IMR-90 (cell line): ENCODE results near the gene NPEPPS. TPM values are rescaled to one million over a fixed set of nuclear protein-coding genes. Genes with fewer than 3 reads are reported as not detected.
"Not testable (repeated sequence)": the region's sequence is repeated elsewhere in the genome, so short reads cannot be mapped to it uniquely, and the experiment has no call there.

Experiments used
- ATAC-seq: fragments of 200-7000 bp; cut with Tn5 transposase; 2 replicates; pipeline ENCODE4 v1.9.1; 2020; ENCODE audit warnings: low read depth, mild to moderate bottlenecking, moderate library complexity
- BruUV-seq: library from RNA; stranded (reverse); fragments of 400-500 nt; replicated peaks from 2 replicates; lab custom pipeline; 2021; lab: Mats Ljungman, UMichigan
- CTCF ChIA-PET: fragments of 300-600 bp; formaldehyde crosslinking; extraction: SDS; loops from one replicate; lab custom pipeline; 2021; ENCODE audit warnings: antibody characterized with exemption; lab: Yijun Ruan, JAX
- POLR2A ChIA-PET: fragments of 300-600 bp; sonication (Branson Sonifier 250); formaldehyde crosslinking; loops from one replicate; lab custom pipeline; 2022; ENCODE audit warnings: antibody characterized with exemption; ENCODE audit not compliant: unreplicated experiment; lab: Charles Lee
- DNase-seq: peaks from one replicate; pipeline ENCODE4 v3.0.0; 2013
- H2AFZ ChIP-seq: replicated peaks from 2 replicates; pipeline ENCODE3; 2013; ENCODE audit warnings: low read length, mild to moderate bottlenecking; ENCODE audit not compliant: poor library complexity
- H2AK5ac ChIP-seq: 2 replicates; pipeline ENCODE4 v1.6.1; 2013; ENCODE audit warnings: low read depth, low read length, inconsistent platforms
- H2AK9ac ChIP-seq: replicated peaks from 2 replicates; pipeline ENCODE3; 2013; ENCODE audit warnings: mild to moderate bottlenecking, low read depth, low read length, moderate library complexity; ENCODE audit not compliant: poor library complexity
- H2BK120ac ChIP-seq: 2 replicates; pipeline ENCODE4 v1.6.1; 2013; ENCODE audit warnings: low read depth, low read length, inconsistent platforms
- H2BK15ac ChIP-seq: 3 replicates; pipeline ENCODE4 v1.6.1; 2013; ENCODE audit warnings: low read depth, low read length, inconsistent platforms
- H2BK20ac ChIP-seq: 2 replicates; pipeline ENCODE4 v1.6.1; 2013; ENCODE audit warnings: low read depth, mild to moderate bottlenecking, inconsistent platforms, low read length, moderate library complexity
- H2BK5ac ChIP-seq: 2 replicates; pipeline ENCODE4 v1.6.1; 2013; ENCODE audit warnings: mild to moderate bottlenecking, low read depth, low read length, inconsistent platforms; ENCODE audit not compliant: poor library complexity, severe bottlenecking
- H3K14ac ChIP-seq: replicated peaks from 2 replicates; pipeline ENCODE4 v1.6.1; 2013; ENCODE audit warnings: low read depth, low read length, inconsistent platforms
- H3K18ac ChIP-seq: 2 replicates; pipeline ENCODE4 v1.6.1; 2013; ENCODE audit warnings: low read depth, low read length, control low read depth
- H3K23ac ChIP-seq: 2 replicates; pipeline ENCODE4 v1.6.1; 2013; ENCODE audit warnings: low read depth, low read length, inconsistent platforms
- H3K27ac ChIP-seq: 2 replicates; pipeline ENCODE4 v1.5.1; 2013; ENCODE audit warnings: mild to moderate bottlenecking, control low read depth, low read length; ENCODE audit not compliant: insufficient read depth
- H3K27me3 ChIP-seq: 2 replicates; pipeline ENCODE4 v1.6.1; 2013; ENCODE audit warnings: low read length; ENCODE audit not compliant: control insufficient read depth, insufficient read depth
- H3K36me3 ChIP-seq: 2 replicates; pipeline ENCODE4 v1.6.1; 2013; ENCODE audit warnings: low read length, mixed read lengths; ENCODE audit not compliant: control insufficient read depth, insufficient read depth
- H3K4ac ChIP-seq: 2 replicates; pipeline ENCODE4 v1.6.1; 2013; ENCODE audit warnings: low read depth, low read length, inconsistent platforms
- H3K4me1 ChIP-seq: 2 replicates; pipeline ENCODE4 v1.6.1; 2013; ENCODE audit warnings: low read length, mixed read lengths; ENCODE audit not compliant: control insufficient read depth, insufficient read depth
- H3K4me2 ChIP-seq: 2 replicates; pipeline ENCODE4 v1.6.1; 2013; ENCODE audit warnings: low read depth, mild to moderate bottlenecking, control low read depth, low read length, moderate library complexity
- H3K4me3 ChIP-seq: 2 replicates; pipeline ENCODE4 v1.5.1; 2013; ENCODE audit warnings: low read depth, mild to moderate bottlenecking, control low read depth, low read length, moderate library complexity; ENCODE audit not compliant: insufficient read depth
- H3K56ac ChIP-seq: 2 replicates; pipeline ENCODE4 v1.6.1; 2013; ENCODE audit warnings: low read length, inconsistent platforms; ENCODE audit not compliant: insufficient read depth; ENCODE audit errors: extremely low read depth
- H3K79me1 ChIP-seq, 2 experiments: 2 replicates each; pipeline ENCODE4 v1.6.1; 2013; ENCODE audit warnings: low read length in 2 of 2, inconsistent platforms in 1 of 2, low read depth in 1 of 2
- H3K9ac ChIP-seq: 2 replicates; pipeline ENCODE4 v1.6.1; 2013; ENCODE audit warnings: low read depth, low read length, control low read depth
- H3K9me1 ChIP-seq: 2 replicates; pipeline ENCODE4 v1.6.1; 2013; ENCODE audit warnings: low read length, inconsistent platforms; ENCODE audit not compliant: insufficient read depth
- H3K9me3 ChIP-seq: 2 replicates; pipeline ENCODE4 v1.6.1; 2013; ENCODE audit warnings: low read length; ENCODE audit not compliant: control insufficient read depth, insufficient read depth
- H4K20me1 ChIP-seq: 2 replicates; pipeline ENCODE4 v1.6.1; 2013; ENCODE audit warnings: low read length, inconsistent platforms; ENCODE audit not compliant: insufficient read depth
- H4K5ac ChIP-seq: 2 replicates; pipeline ENCODE4 v1.6.1; 2013; ENCODE audit warnings: mild to moderate bottlenecking, low read depth, low read length, control low read depth
- H4K8ac ChIP-seq, 2 experiments: 2 replicates each; pipeline ENCODE4 v1.6.1; 2013; ENCODE audit warnings: low read depth in 2 of 2, low read length in 2 of 2, control low read depth in 1 of 2, inconsistent platforms in 1 of 2
- H4K91ac ChIP-seq: 2 replicates; pipeline ENCODE4 v1.6.1; 2013; ENCODE audit warnings: low read depth, low read length, inconsistent platforms; ENCODE audit not compliant: insufficient read depth
- WGBS, 2 experiments: methylation state at CpG; one replicate each; pipeline versions ENCODE4 v1.1.5 to v1.1.7; 2013; ENCODE audit warnings: missing lambda C conversion rate in 2 of 2; ENCODE audit not compliant: insufficient read length in 1 of 2; ENCODE audit errors: extremely low coverage in 2 of 2; 5-methylcytosine and 5-hydroxymethylcytosine counted together
- dilution Hi-C: fragments of 300-500 bp; cut with HindIII; formaldehyde crosslinking; loops from one replicate; pipeline ENCODE4 v1.14.3; 2018; ENCODE audit warnings: low sequenced_read_pairs; ENCODE audit not compliant: unreplicated experiment
- in situ Hi-C: fragments of 300-500 bp; cut with MboI; formaldehyde crosslinking; loops from 3 replicates; pipeline ENCODE4 v1.14.3; 2019; ENCODE audit warnings: low sequenced_read_pairs, inconsistent platforms, mixed read lengths
- intact Hi-C: fragments of 100-400 bp; cut with micrococcal nuclease; formaldehyde crosslinking; loops from 2 replicates; pipeline ENCODE4 v1.10.0; 2022
- polyA plus RNA-seq, 3 experiments: library from polyadenylated mRNA; depleted of rRNA; stranded (reverse); fragments of >200 nt; gene quantifications; 2 replicates each; pipeline ENCODE4 v1.2.3, GENCODE V29; 2012; ENCODE audit warnings: low replicate concordance in 1 of 3
- total RNA-seq: library from RNA; depleted of rRNA; stranded (reverse); fragments of >200 nt; gene quantifications from 2 replicates; pipeline ENCODE4 v1.2.3, GENCODE V29; 2012

Gene NPEPPS
- total and polyA plus RNA-seq, 2 of the 4 experiments (the other 2 are of a cell fraction), result 54.1 to 64.6 TPM

DNA sequence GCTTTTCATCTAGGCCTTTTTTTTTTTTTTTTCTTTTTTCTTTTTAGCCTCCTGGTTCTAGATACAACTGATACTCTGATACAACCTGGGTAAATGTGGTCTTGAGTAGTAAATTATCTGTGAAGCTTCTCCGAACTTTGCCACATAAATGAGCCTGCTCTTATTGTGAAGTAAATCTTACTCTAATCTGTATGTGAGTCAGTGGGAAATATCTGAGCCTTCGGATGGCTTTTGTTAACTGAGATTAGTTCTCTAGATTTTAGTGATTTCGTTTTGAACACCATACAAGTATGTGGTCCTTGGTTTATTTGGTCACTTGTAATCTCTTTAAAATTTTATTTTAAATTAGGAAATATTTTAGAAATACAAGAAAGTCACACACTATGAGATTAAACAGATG, 8.2 kb downstream of the NPEPPS start:
- in situ Hi-C loops, result not testable (repeated sequence)

DNA sequence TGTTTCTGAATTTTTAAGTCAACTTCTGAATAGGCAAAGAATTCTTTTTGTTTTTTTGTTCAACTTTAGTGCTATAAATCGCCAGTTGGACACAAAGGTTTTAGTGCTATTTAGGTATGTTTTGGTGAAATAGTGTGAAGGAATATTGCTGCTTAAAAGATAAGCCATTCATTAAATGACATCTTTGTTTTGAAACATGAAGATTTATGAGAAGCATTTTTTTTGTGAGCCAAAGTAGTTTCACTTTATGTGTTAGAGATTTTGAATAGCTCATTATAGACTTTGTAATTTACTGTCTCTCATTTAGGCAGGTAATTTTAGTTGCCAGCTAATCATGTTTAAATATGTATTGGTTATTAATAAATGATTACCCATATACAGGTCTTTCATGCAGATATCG, 10.8 kb downstream of the NPEPPS start:
- H4K5ac ChIP-seq, H2BK20ac ChIP-seq, H4K91ac ChIP-seq, H2BK5ac ChIP-seq, in situ Hi-C loops, H3K9me3 ChIP-seq, H3K23ac ChIP-seq, H2AFZ ChIP-seq, H3K14ac ChIP-seq, POLR2A ChIA-PET, DNase-seq, H4K8ac ChIP-seq, H3K4ac ChIP-seq, H2BK15ac ChIP-seq, H3K56ac ChIP-seq, H3K4me1 ChIP-seq, CTCF ChIA-PET, H3K36me3 ChIP-seq, H3K27me3 ChIP-seq, H2BK120ac ChIP-seq, ATAC-seq, H3K4me3 ChIP-seq, H3K4me2 ChIP-seq, H3K9ac ChIP-seq, H2AK5ac ChIP-seq, H3K18ac ChIP-seq, intact Hi-C loops, H3K27ac ChIP-seq, H2AK9ac ChIP-seq, dilution Hi-C loops, H3K9me1 ChIP-seq, BruUV-seq: not testable (repeated sequence)
- Histone ChIP-seq H3K79me1 (peaks cover 5 to 14% of the 10 kb centered on the region in 2 experiments; a peak in 2 of 4 replicates), H4K20me1 (peaks cover 15% of the 10 kb centered on the region)
- WGBS, 2 experiments, result no CpG with 5 or more reads among the region's 2 CpGs

More for the DNA sequence above, 8.2 kb downstream of the NPEPPS start:
- CTCF ChIA-PET, H2BK5ac ChIP-seq, H3K4me1 ChIP-seq, H3K56ac ChIP-seq, H3K9ac ChIP-seq, DNase-seq, H3K9me3 ChIP-seq, H4K91ac ChIP-seq, H3K4me3 ChIP-seq, H4K8ac ChIP-seq, H2AFZ ChIP-seq, H3K4me2 ChIP-seq, H3K27me3 ChIP-seq, H2AK5ac ChIP-seq, H3K23ac ChIP-seq, dilution Hi-C loops, H3K4ac ChIP-seq, H2AK9ac ChIP-seq, H3K14ac ChIP-seq, ATAC-seq, H3K9me1 ChIP-seq, H2BK20ac ChIP-seq, H3K18ac ChIP-seq, H2BK120ac ChIP-seq, H3K36me3 ChIP-seq, H2BK15ac ChIP-seq, H4K5ac ChIP-seq, POLR2A ChIA-PET, H3K27ac ChIP-seq, BruUV-seq: not testable (repeated sequence)
- H3K79me1 ChIP-seq, result peaks cover 5 to 11% of the 10 kb centered on the region in 2 experiments; a peak in 2 of 4 replicates
- peaks cover 15% of the 10 kb centered on the region for H4K20me1 ChIP-seq
- intact Hi-C loops, result loop anchor here (10.0 kb wide), 1 partner anchor 76 kb away; no protein-coding TSS in a partner anchor
- WGBS, 2 experiments, result no CpG with 5 or more reads among the region's 3 CpGs
